Measurements from ENCODE around the gene CHST5.
"Not testable (repeated sequence)": the region's sequence is repeated elsewhere in the genome, so short reads cannot be mapped to it uniquely, and the experiment has no call there.

CHST5 gene

GRCh38 chr16:75502916-75503605, 32.8 kb downstream of the CHST5 start:
- no peak for FAIRE-seq

GRCh38 chr16:75501820-75502219, 34.1 kb downstream of the CHST5 start:
- not testable (repeated sequence) for FAIRE-seq

- FAIRE-seq, result no peak
These were observed 34.5 kb downstream of the CHST5 start for GRCh38 chr16:75501359-75501758.

- FAIRE-seq, result not testable (repeated sequence)
These were observed 37.1 kb downstream of the CHST5 start for GRCh38 chr16:75498605-75499322.

GRCh38 chr16:75497558-75497957, 38.4 kb downstream of the CHST5 start:
- no peak for FAIRE-seq

GRCh38 chr16:75495076-75495674, 40.7 kb downstream of the CHST5 start, which contains the start of gene CHST6:
Gene CHST6, minus strand, starts transcription at chr16:75495441. Its CDS starts 15,613 bp downstream, at chr16:75479828.
- no peak for FAIRE-seq

- FAIRE-seq, result no peak
These were observed 41.2 kb downstream of the CHST5 start for GRCh38 chr16:75494661-75495075.

GRCh38 chr16:75494184-75494583, 41.7 kb downstream of the CHST5 start:
- no peak for FAIRE-seq

GRCh38 chr16:75491876-75492275, 44.0 kb downstream of the CHST5 start:
- FAIRE-seq, result no peak

- no peak for FAIRE-seq
These were observed 47.6 kb downstream of the CHST5 start for GRCh38 chr16:75488322-75488721.

- no peak for FAIRE-seq
These were observed 49.1 kb downstream of the CHST5 start for GRCh38 chr16:75486676-75487313.

GRCh38 chr16:75486014-75486675, 49.8 kb downstream of the CHST5 start:
- FAIRE-seq, result no peak

- no peak for FAIRE-seq
These were observed 50.5 kb downstream of the CHST5 start for GRCh38 chr16:75485230-75486013.

GRCh38 chr16:75483222-75483621, 52.7 kb downstream of the CHST5 start:
- FAIRE-seq, result no peak

- FAIRE-seq, result no peak
These were observed 53.3 kb downstream of the CHST5 start for GRCh38 chr16:75482434-75483205.

- no peak for FAIRE-seq
These were observed 54.4 kb downstream of the CHST5 start for GRCh38 chr16:75481475-75481874.

- no peak for FAIRE-seq
These were observed 56.4 kb downstream of the CHST5 start for GRCh38 chr16:75479421-75479990.

All from endometrium (tissue), 2 donors.